ENCODE results near the gene FUT7. TPM values are rescaled to one million over a fixed set of nuclear protein-coding genes. Genes with fewer than 3 reads are reported as not detected.

FUT7 gene
- total and polyA plus RNA-seq, 2 of the 8 experiments (the other 6 are each of a cell fraction or from before 2014, with no cell fraction given): not detected

GRCh38 chr9:137064880-137065164 is 32.9 kb upstream of the FUT7 start (continued):
- TF ChIP-seq, protein P1, sequence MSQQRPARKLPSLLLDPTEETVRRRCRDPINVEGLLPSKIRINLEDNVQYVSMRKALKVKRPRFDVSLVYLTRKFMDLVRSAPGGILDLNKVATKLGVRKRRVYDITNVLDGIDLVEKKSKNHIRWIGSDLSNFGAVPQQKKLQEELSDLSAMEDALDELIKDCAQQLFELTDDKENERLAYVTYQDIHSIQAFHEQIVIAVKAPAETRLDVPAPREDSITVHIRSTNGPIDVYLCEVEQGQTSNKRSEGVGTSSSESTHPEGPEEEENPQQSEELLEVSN (IDR thresholded peaks at IDR 0.05): no peak
- TF ChIP-seq, protein P2, sequence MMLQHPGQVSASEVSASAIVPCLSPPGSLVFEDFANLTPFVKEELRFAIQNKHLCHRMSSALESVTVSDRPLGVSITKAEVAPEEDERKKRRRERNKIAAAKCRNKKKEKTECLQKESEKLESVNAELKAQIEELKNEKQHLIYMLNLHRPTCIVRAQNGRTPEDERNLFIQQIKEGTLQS (IDR thresholded peaks at IDR 0.05; ENCODE audit: insufficient read depth, low read depth, low read length): no peak
- TF ChIP-seq EZH2 (IDR thresholded peaks at IDR 0.05; ENCODE audit: low read depth, low read length, severe bottlenecking): no peak
- TF ChIP-seq RBBP5 (IDR thresholded peaks at IDR 0.05; ENCODE audit: borderline replicate concordance, low read depth, low read length): no peak
- TF ChIP-seq SIX5 (IDR thresholded peaks at IDR 0.05; ENCODE audit: low read depth, low read length): no peak
- no peak for TF ChIP-seq TBP (IDR thresholded peaks at IDR 0.05; ENCODE audit: low read depth, low read length)
